Trophoblast cell (in vitro differentiated cells and primary cell): ENCODE data around the gene QKI.

Experiments used
- DNase-seq, 2 donors: peaks; one replicate each; pipeline ENCODE4 v3.0.0-alpha.2; 2016
- H2AFZ ChIP-seq: 2 replicates; pipeline ENCODE4 v1.6.1; 2013; ENCODE audit warnings: low read length, moderate library complexity, mild to moderate bottlenecking; ENCODE audit not compliant: insufficient read depth, poor library complexity
- H2AK5ac ChIP-seq: 2 replicates; pipeline ENCODE4 v1.6.1; 2013; ENCODE audit warnings: mild to moderate bottlenecking, low read length
- H2BK120ac ChIP-seq: 2 replicates; pipeline ENCODE4 v1.6.1; 2013; ENCODE audit warnings: low read length, mild to moderate bottlenecking, moderate library complexity; ENCODE audit not compliant: insufficient read depth, poor library complexity
- H2BK12ac ChIP-seq: 2 replicates; pipeline ENCODE4 v1.6.1; 2013; ENCODE audit warnings: mild to moderate bottlenecking, low read length, moderate library complexity
- H2BK5ac ChIP-seq: 2 replicates; pipeline ENCODE4 v1.6.1; 2013; ENCODE audit warnings: low read length, low read depth, moderate library complexity, mild to moderate bottlenecking; ENCODE audit not compliant: poor library complexity
- H3K14ac ChIP-seq: 2 replicates; pipeline ENCODE4 v1.6.1; 2013; ENCODE audit warnings: mild to moderate bottlenecking, low read length
- H3K18ac ChIP-seq: 2 replicates; pipeline ENCODE4 v1.6.1; 2013; ENCODE audit warnings: mild to moderate bottlenecking, low read length
- H3K23ac ChIP-seq: 2 replicates; pipeline ENCODE4 v1.6.1; 2013; ENCODE audit warnings: low read length
- H3K27ac ChIP-seq: 2 replicates; pipeline ENCODE4 v1.5.1; 2013; ENCODE audit warnings: low read depth, mild to moderate bottlenecking, inconsistent platforms, low read length, moderate library complexity
- H3K27me3 ChIP-seq: 2 replicates; pipeline ENCODE4 v1.6.1; 2013; ENCODE audit warnings: inconsistent platforms, mild to moderate bottlenecking, low read length, moderate library complexity; ENCODE audit not compliant: insufficient read depth
- H3K36me3 ChIP-seq, 2 experiments: 1 replicate in 1 of 2; 2 replicates in 1 of 2; pipeline ENCODE4 v1.6.1; 2013; ENCODE audit warnings: low read length in 2 of 2, mild to moderate bottlenecking in 2 of 2, moderate library complexity in 1 of 2; ENCODE audit not compliant: insufficient read depth in 2 of 2, control insufficient read depth in 1 of 2
- H3K4ac ChIP-seq: 2 replicates; pipeline ENCODE4 v1.6.1; 2013; ENCODE audit warnings: low read depth, mild to moderate bottlenecking, low read length, moderate library complexity
- H3K4me1 ChIP-seq, 2 experiments: 1 replicate in 1 of 2; 2 replicates in 1 of 2; pipeline ENCODE4 v1.6.1; 2013; ENCODE audit warnings: low read length in 2 of 2, mild to moderate bottlenecking in 2 of 2, moderate library complexity in 1 of 2; ENCODE audit not compliant: insufficient read depth in 2 of 2, control insufficient read depth in 1 of 2
- H3K4me2 ChIP-seq: 2 replicates; pipeline ENCODE4 v1.6.1; 2013; ENCODE audit warnings: inconsistent platforms, mild to moderate bottlenecking, low read length, moderate library complexity
- H3K4me3 ChIP-seq: 2 replicates; pipeline ENCODE4 v1.5.1; 2013; ENCODE audit warnings: mild to moderate bottlenecking, low read depth, low read length, inconsistent platforms
- H3K79me1 ChIP-seq: one replicate; pipeline ENCODE4 v1.6.1; 2013; ENCODE audit warnings: low read length
- H3K79me2 ChIP-seq: 2 replicates; pipeline ENCODE4 v1.6.1; 2013; ENCODE audit warnings: low read length, mild to moderate bottlenecking; ENCODE audit not compliant: control insufficient read depth, insufficient read depth, poor library complexity
- H3K9ac ChIP-seq: 2 replicates; pipeline ENCODE4 v1.6.1; 2013; ENCODE audit warnings: mild to moderate bottlenecking, low read length
- H3K9me3 ChIP-seq: 2 replicates; pipeline ENCODE4 v1.6.1; 2013; ENCODE audit warnings: low read depth, mild to moderate bottlenecking, control low read depth, inconsistent platforms, low read length; ENCODE audit not compliant: insufficient read depth
- H4K12ac ChIP-seq: 2 replicates; pipeline ENCODE4 v1.6.1; 2013; ENCODE audit warnings: low read depth, mild to moderate bottlenecking, low read length, moderate library complexity
- H4K8ac ChIP-seq: 2 replicates; pipeline ENCODE4 v1.6.1; 2013; ENCODE audit warnings: low read depth, mild to moderate bottlenecking, low read length, moderate library complexity
- H4K91ac ChIP-seq: one replicate; pipeline ENCODE4 v1.6.1; 2013; ENCODE audit warnings: low read depth, mild to moderate bottlenecking, low read length, moderate library complexity
- WGBS: extraction: QIAGEN DNeasy Blood & Tissue Kit; methylation state at CpG from one replicate; pipeline ENCODE4 v1.1.7; 2013; ENCODE audit warnings: missing lambda C conversion rate; ENCODE audit not compliant: insufficient read length, insufficient coverage; ENCODE audit errors: extremely low coverage; 5-methylcytosine and 5-hydroxymethylcytosine counted together

Gene QKI

DNA sequence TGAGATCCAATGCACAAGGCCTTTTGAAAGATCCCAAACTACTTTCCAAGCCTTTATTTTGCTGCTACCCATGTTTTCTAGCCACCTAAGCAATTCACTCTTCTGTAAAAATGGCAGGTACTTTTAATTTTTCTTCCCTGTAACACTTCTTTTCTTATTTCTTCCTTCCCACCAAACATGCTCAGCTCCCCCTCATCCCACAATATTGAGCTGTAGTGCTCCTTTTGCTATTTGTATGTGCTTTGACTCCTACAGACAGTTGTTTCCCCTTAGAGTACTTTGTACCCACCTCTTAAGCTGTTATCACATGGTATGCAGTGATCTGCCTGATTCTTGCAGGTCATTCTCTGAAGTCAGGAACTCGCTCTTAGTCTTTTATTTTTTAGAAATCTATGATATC, 49.3 kb downstream of the QKI start:
- H3K36me3 ChIP-seq, result peaks cover 2 to 4% of the 10 kb centered on the region in 2 experiments
- no peak overlapping the region for H4K12ac ChIP-seq
- no peak overlapping the region for H2AK5ac ChIP-seq
- H3K79me2 ChIP-seq, result peaks cover 4% of the 10 kb centered on the region
- H3K27me3 ChIP-seq, result no peaks in the 10 kb centered on the region
- H3K4me3 ChIP-seq, result no peak overlapping the region
- H3K14ac ChIP-seq, result no peak overlapping the region
- DNase-seq, result no peak
- H3K9ac ChIP-seq, result no peak overlapping the region
- no peak overlapping the region for H4K8ac ChIP-seq
- H3K27ac ChIP-seq, result no peak overlapping the region
- H3K79me1 ChIP-seq, result no peaks in the 10 kb centered on the region
- no peak overlapping the region for H3K4me2 ChIP-seq
- H3K4me1 ChIP-seq, result peaks cover 0 to 3% of the 10 kb centered on the region in 2 experiments
- no peak overlapping the region for H4K91ac ChIP-seq
- H3K18ac ChIP-seq, result no peak overlapping the region
- no peak overlapping the region for H3K23ac ChIP-seq
- peak overlapping the region; percentile 36 for H3K4ac ChIP-seq
- WGBS, result no CpG with 5 or more reads among the region's 1 CpG
- H2BK12ac ChIP-seq, result no peak overlapping the region
- H2BK5ac ChIP-seq, result no peak overlapping the region
- no peak overlapping the region for H2AFZ ChIP-seq
- H2BK120ac ChIP-seq, result no peak overlapping the region
- no peaks in the 10 kb centered on the region for H3K9me3 ChIP-seq

DNA sequence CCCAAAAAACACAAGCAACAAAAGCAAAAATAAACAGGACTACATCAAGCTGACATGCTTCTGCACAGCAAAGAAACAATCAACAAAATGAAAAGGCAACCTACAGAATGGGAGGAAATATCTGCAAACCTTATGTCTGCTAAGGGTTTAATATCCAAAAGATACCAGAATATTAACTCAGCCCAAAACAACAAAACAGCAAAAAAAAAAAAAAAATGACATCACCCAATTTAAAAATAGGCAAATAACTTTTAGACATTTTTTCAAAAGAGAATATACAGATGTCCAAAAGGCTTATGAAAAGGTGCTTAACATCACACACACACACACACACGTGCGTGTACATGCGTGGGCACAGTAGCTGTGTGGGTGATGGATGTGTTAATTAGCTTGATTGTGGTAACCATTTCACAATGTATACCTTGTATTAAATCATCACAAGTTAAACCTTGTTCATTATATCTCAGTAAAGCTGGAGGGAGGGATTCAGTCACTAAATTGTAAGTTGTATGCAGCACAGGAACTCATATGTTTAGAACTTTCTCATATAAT, 52.4 kb downstream of the QKI start:
- Histone ChIP-seq H3K14ac (no peak overlapping the region), H3K9ac (no peak overlapping the region), H3K9me3 (peaks cover 2% of the 10 kb centered on the region), H3K79me1 (no peaks in the 10 kb centered on the region), H2BK120ac (no peak overlapping the region), H4K12ac (no peak overlapping the region), H3K4me2 (no peak overlapping the region), H2BK5ac (no peak overlapping the region), H2BK12ac (no peak overlapping the region), H3K4ac (no peak overlapping the region), H3K27me3 (no peaks in the 10 kb centered on the region), H2AK5ac (no peak overlapping the region), H3K79me2 (no peaks in the 10 kb centered on the region), H3K4me1 (no peaks in the 10 kb centered on the region), H3K4me3 (no peak overlapping the region), H3K27ac (no peak overlapping the region), H3K18ac (no peak overlapping the region), H3K23ac (no peak overlapping the region), H3K36me3 (no peaks in the 10 kb centered on the region), H2AFZ (no peak overlapping the region), H4K91ac (no peak overlapping the region), H4K8ac (no peak overlapping the region)
- no peak for DNase-seq
- no CpG with 5 or more reads among the region's 3 CpGs for WGBS

DNA sequence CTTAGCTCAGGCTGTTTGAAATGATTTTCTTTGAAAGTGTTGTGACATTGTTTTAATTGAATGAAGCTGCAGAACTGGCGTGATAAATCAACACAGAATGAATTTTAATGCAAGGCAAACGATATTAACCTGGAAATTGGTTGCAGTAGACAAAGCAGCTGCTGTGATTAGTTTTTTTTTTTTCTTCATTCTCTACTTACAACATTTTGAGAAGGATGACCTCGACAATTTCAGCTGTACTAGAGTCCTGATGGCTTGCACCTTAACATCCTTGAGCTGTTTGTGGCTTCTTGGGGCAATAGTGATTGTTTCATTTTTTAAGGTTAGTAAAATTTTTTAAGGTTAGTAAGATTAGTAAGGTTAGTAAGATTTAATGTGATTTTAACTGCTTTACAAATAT, 54.2 kb downstream of the QKI start:
- no peak overlapping the region for H3K9ac ChIP-seq
- no peak overlapping the region for H2BK5ac ChIP-seq
- H3K79me2 ChIP-seq, result no peaks in the 10 kb centered on the region
- no peaks in the 10 kb centered on the region for H3K79me1 ChIP-seq
- H3K9me3 ChIP-seq, result peaks cover 2% of the 10 kb centered on the region
- no peak overlapping the region for H3K4me3 ChIP-seq
- DNase-seq, result no peak
- no peak overlapping the region for H4K8ac ChIP-seq
- no peak overlapping the region for H4K91ac ChIP-seq
- no peak overlapping the region for H3K4me2 ChIP-seq
- H4K12ac ChIP-seq, result no peak overlapping the region
- no peak overlapping the region for H3K18ac ChIP-seq
- no peaks in the 10 kb centered on the region for H3K4me1 ChIP-seq
- H3K4ac ChIP-seq, result no peak overlapping the region
- no peak overlapping the region for H3K14ac ChIP-seq
- H2AK5ac ChIP-seq, result no peak overlapping the region
- H3K23ac ChIP-seq, result no peak overlapping the region
- H3K36me3 ChIP-seq, result no peaks in the 10 kb centered on the region
- no peak overlapping the region for H2BK120ac ChIP-seq
- H2AFZ ChIP-seq, result no peak overlapping the region
- no peak overlapping the region for H3K27ac ChIP-seq
- no CpG with 5 or more reads among the region's 3 CpGs for WGBS
- H3K27me3 ChIP-seq, result no peaks in the 10 kb centered on the region
- no peak overlapping the region for H2BK12ac ChIP-seq

DNA sequence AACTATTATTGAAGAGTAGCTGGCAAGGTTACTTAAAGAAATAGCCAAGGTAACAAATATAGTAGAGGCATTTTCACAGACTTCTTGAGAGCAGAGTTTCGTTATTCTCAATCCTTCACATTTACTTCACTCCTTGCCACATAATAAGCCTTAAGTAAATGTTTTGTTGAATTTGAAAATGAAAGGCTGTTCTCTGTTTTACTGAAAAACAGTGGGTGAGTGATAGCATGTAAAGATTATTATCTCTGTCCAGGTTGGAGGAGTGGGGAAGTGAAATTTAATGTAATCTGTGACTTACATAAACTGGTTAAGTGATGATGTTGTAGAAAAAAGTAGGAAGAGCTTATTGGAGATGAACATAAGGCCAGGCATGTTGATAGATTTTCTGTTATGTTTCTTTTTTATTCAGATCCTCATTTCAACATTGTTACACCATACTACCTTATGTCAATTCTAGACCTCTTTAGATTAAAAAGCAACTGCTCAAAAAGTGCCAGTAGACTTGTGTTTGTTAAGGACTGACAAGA, 55.0 kb downstream of the QKI start:
- Histone ChIP-seq H3K4me1 (no peaks in the 10 kb centered on the region), H4K12ac (no peak overlapping the region), H3K36me3 (no peaks in the 10 kb centered on the region), H3K9ac (no peak overlapping the region), H2BK120ac (no peak overlapping the region), H2AFZ (no peak overlapping the region), H4K8ac (no peak overlapping the region), H3K79me1 (no peaks in the 10 kb centered on the region), H2BK12ac (no peak overlapping the region), H3K4me3 (no peak overlapping the region), H3K23ac (no peak overlapping the region), H2AK5ac (no peak overlapping the region), H3K4ac (no peak overlapping the region), H3K14ac (no peak overlapping the region), H3K27me3 (no peaks in the 10 kb centered on the region), H3K18ac (no peak overlapping the region), H2BK5ac (no peak overlapping the region), H3K4me2 (no peak overlapping the region), H4K91ac (no peak overlapping the region), H3K9me3 (peaks cover 2% of the 10 kb centered on the region), H3K79me2 (no peaks in the 10 kb centered on the region), H3K27ac (no peak overlapping the region)
- no CpG with 5 or more reads among the region's 1 CpG for WGBS
- no peak for DNase-seq
